ENCODE measurements around the gene HNRNPAB.

Gene HNRNPAB

GRCh38 chr5:178209334-178210072, 5.2 kb downstream of the HNRNPAB start:
- TF ChIP-seq PPARA (CRISPR knock-in tag; IDR thresholded peaks at IDR 0.05; ENCODE audit: borderline replicate concordance) (no peak), BACH2 (CRISPR knock-in tag; IDR thresholded peaks at IDR 0.05; ENCODE audit: borderline replicate concordance) (no peak), CSRNP3 (CRISPR knock-in tag; IDR thresholded peaks at IDR 0.05) (no peak), POU6F1 (CRISPR knock-in tag; IDR thresholded peaks at IDR 0.05; ENCODE audit: borderline replicate concordance, low read depth) (no peak), TOX (CRISPR knock-in tag; IDR thresholded peaks at IDR 0.05; ENCODE audit: borderline replicate concordance) (no peak), GLIS3 (CRISPR knock-in tag; IDR thresholded peaks at IDR 0.05) (no peak), OSR1 (CRISPR knock-in tag; IDR thresholded peaks at IDR 0.05) (no peak), ESRRG (CRISPR knock-in tag; IDR thresholded peaks at IDR 0.05) (no peak), ZNF8 (CRISPR knock-in tag; IDR thresholded peaks at IDR 0.05) (no peak), SNAI2 (CRISPR knock-in tag; IDR thresholded peaks at IDR 0.05) (no peak), CSDC2 (CRISPR knock-in tag; IDR thresholded peaks at IDR 0.05) (no peak), ZNF565 (CRISPR knock-in tag; conservative IDR thresholded peaks at IDR 0.05; ENCODE audit: low read depth) (no peak), RARB (CRISPR knock-in tag; IDR thresholded peaks at IDR 0.05) (no peak), TSHZ2 (CRISPR knock-in tag; IDR thresholded peaks at IDR 0.05) (no peak), ZFP30 (CRISPR knock-in tag; IDR thresholded peaks at IDR 0.05) (no peak), CREB5 (CRISPR knock-in tag; IDR thresholded peaks at IDR 0.05; ENCODE audit: low read depth) (no peak), ZFP3 (CRISPR knock-in tag; IDR thresholded peaks at IDR 0.05) (no peak), ZNF70 (CRISPR knock-in tag; IDR thresholded peaks at IDR 0.05) (no peak), ARNTL (CRISPR knock-in tag; IDR thresholded peaks at IDR 0.05; ENCODE audit: borderline replicate concordance, low read depth) (no peak)
- ATAC-seq = no peak

- TF ChIP-seq ARNTL (CRISPR knock-in tag; IDR thresholded peaks at IDR 0.05; ENCODE audit: borderline replicate concordance, low read depth) = no peak
- no peak for TF ChIP-seq ESRRG (CRISPR knock-in tag; IDR thresholded peaks at IDR 0.05)
- no peak for TF ChIP-seq OSR1 (CRISPR knock-in tag; IDR thresholded peaks at IDR 0.05)
- TF ChIP-seq ZNF70 (CRISPR knock-in tag; IDR thresholded peaks at IDR 0.05) = no peak
- no peak for TF ChIP-seq SNAI2 (CRISPR knock-in tag; IDR thresholded peaks at IDR 0.05)
- no peak for TF ChIP-seq BACH2 (CRISPR knock-in tag; IDR thresholded peaks at IDR 0.05; ENCODE audit: borderline replicate concordance)
- TF ChIP-seq PPARA (CRISPR knock-in tag; IDR thresholded peaks at IDR 0.05; ENCODE audit: borderline replicate concordance) = no peak
- TF ChIP-seq ZC3H10 (CRISPR knock-in tag; IDR thresholded peaks at IDR 0.05) = no peak
- TF ChIP-seq ZNF565 (CRISPR knock-in tag; conservative IDR thresholded peaks at IDR 0.05; ENCODE audit: low read depth) = no peak
- TF ChIP-seq RARB (CRISPR knock-in tag; IDR thresholded peaks at IDR 0.05) = no peak
- no peak for ATAC-seq
Observed at GRCh38 chr5:178210073-178210535, 5.8 kb downstream of the HNRNPAB start.

- no peak for TF ChIP-seq CREB5 (CRISPR knock-in tag; IDR thresholded peaks at IDR 0.05; ENCODE audit: low read depth)
- no peak for TF ChIP-seq ZFP3 (CRISPR knock-in tag; IDR thresholded peaks at IDR 0.05)
- no peak for TF ChIP-seq PATZ1 (CRISPR knock-in tag; IDR thresholded peaks at IDR 0.05; ENCODE audit: borderline replicate concordance)
- no peak for TF ChIP-seq BACH2 (CRISPR knock-in tag; IDR thresholded peaks at IDR 0.05; ENCODE audit: borderline replicate concordance)
- TF ChIP-seq ISL1 (CRISPR knock-in tag; IDR thresholded peaks at IDR 0.05) = no peak
- TF ChIP-seq SNAI2 (CRISPR knock-in tag; IDR thresholded peaks at IDR 0.05) = no peak
- no peak for TF ChIP-seq ZNF565 (CRISPR knock-in tag; conservative IDR thresholded peaks at IDR 0.05; ENCODE audit: low read depth)
- TF ChIP-seq POU6F1 (CRISPR knock-in tag; IDR thresholded peaks at IDR 0.05; ENCODE audit: borderline replicate concordance, low read depth) = no peak
- TF ChIP-seq ARNTL (CRISPR knock-in tag; IDR thresholded peaks at IDR 0.05; ENCODE audit: borderline replicate concordance, low read depth) = no peak
- no peak for TF ChIP-seq PPARA (CRISPR knock-in tag; IDR thresholded peaks at IDR 0.05; ENCODE audit: borderline replicate concordance)
- no peak for TF ChIP-seq TCF4 (CRISPR knock-in tag; IDR thresholded peaks at IDR 0.05; ENCODE audit: borderline replicate concordance)
- no peak for TF ChIP-seq ZC3H10 (CRISPR knock-in tag; IDR thresholded peaks at IDR 0.05)
- TF ChIP-seq ESRRG (CRISPR knock-in tag; IDR thresholded peaks at IDR 0.05) = no peak
- ATAC-seq = no peak
Observed at GRCh38 chr5:178210686-178211085, 6.4 kb downstream of the HNRNPAB start.
